T-cell (primary cell): ENCODE data around the gene IGFBP4. TPM values are rescaled to one million over a fixed set of nuclear protein-coding genes. Genes with fewer than 3 reads are reported as not detected.

Experiments used
- ATAC-seq, 4 experiments: fragments of 200-7000 bp in 3 of 4; fragments of 150-1000 bp in 1 of 4; cut with Tn5 transposase; replicated peaks in 1 of 4; 1 replicate in 3 of 4; 2 replicates in 1 of 4; pipeline ENCODE4 v1.10.0; 2021; ENCODE audit warnings: moderate library complexity in 3 of 4, mild to moderate bottlenecking in 2 of 4, moderate number of reproducible peaks in 1 of 4
- CTCF ChIA-PET, 2 donors: fragments of 300-600 bp; sonication (Branson Sonifier 250); formaldehyde crosslinking; loops; one replicate each; lab custom pipeline; 2022; ENCODE audit warnings: antibody characterized with exemption in 2 of 2; lab: Charles Lee
- POLR2A ChIA-PET, 2 donors: fragments of 300-600 bp; sonication (Branson Sonifier 250); formaldehyde crosslinking; loops; one replicate each; lab custom pipeline; 2022; ENCODE audit warnings: antibody characterized with exemption in 2 of 2; lab: Charles Lee
- DNase-seq, 35 experiments: peaks; one replicate each; pipeline versions ENCODE4 v3.0.0 to v3.0.0-alpha.2; 2013 to 2023
- H3K27ac ChIP-seq: one replicate; pipeline ENCODE4 v1.5.1; 2013; ENCODE audit warnings: low read length
- H3K27me3 ChIP-seq, 2 experiments: replicated peaks in 1 of 2; 1 replicate in 1 of 2; 2 replicates in 1 of 2; pipeline versions ENCODE4 v1.6.1 to v1.7.0; 2013; ENCODE audit warnings: low read length in 1 of 2, mixed read lengths in 1 of 2; ENCODE audit not compliant: control insufficient read depth in 2 of 2, insufficient read depth in 2 of 2; ENCODE audit errors: extremely low read depth in 1 of 2
- H3K36me3 ChIP-seq, 2 donors: 1 replicate in 1 of 2; 2 replicates in 1 of 2; pipeline versions ENCODE4 v1.6.1 to v1.7.0; 2013; ENCODE audit warnings: low read length in 1 of 2; ENCODE audit not compliant: control insufficient read depth in 2 of 2, insufficient read depth in 1 of 2; ENCODE audit errors: extremely low read depth in 1 of 2
- H3K4me1 ChIP-seq, 2 experiments: 1 replicate in 1 of 2; 2 replicates in 1 of 2; pipeline versions ENCODE4 v1.6.1 to v1.7.0; 2013; ENCODE audit warnings: low read length in 2 of 2, mixed read lengths in 1 of 2; ENCODE audit not compliant: insufficient read depth in 2 of 2, control insufficient read depth in 1 of 2; ENCODE audit errors: extremely low read depth in 1 of 2
- H3K4me3 ChIP-seq, 2 donors: 1 replicate in 1 of 2; 2 replicates in 1 of 2; pipeline versions ENCODE4 v1.5.1 to v1.7.0; 2013; ENCODE audit warnings: mild to moderate bottlenecking in 2 of 2, low read length in 1 of 2, moderate library complexity in 1 of 2; ENCODE audit not compliant: control insufficient read depth in 1 of 2; ENCODE audit errors: extremely low read depth in 1 of 2
- H3K9me3 ChIP-seq: 2 replicates; pipeline ENCODE4 v1.7.0; 2013
- H3K27ac Mint-ChIP-seq, 2 donors: one replicate each; pipeline ENCODE4 v1.8.0; 2020 to 2021; ENCODE audit warnings: mild to moderate bottlenecking in 2 of 2, mixed read lengths in 2 of 2
- H3K27me3 Mint-ChIP-seq, 2 donors: one replicate each; pipeline ENCODE4 v1.8.0; 2021 to 2022; ENCODE audit warnings: mixed read lengths in 2 of 2
- H3K36me3 Mint-ChIP-seq: one replicate; pipeline ENCODE4 v1.8.0; 2021; ENCODE audit warnings: mixed read lengths
- H3K4me1 Mint-ChIP-seq, 3 donors: one replicate each; pipeline ENCODE4 v1.8.0; 2020 to 2022; ENCODE audit warnings: mixed read lengths in 3 of 3, mild to moderate bottlenecking in 1 of 3
- H3K4me3 Mint-ChIP-seq, 3 donors: one replicate each; pipeline ENCODE4 v1.8.0; 2020 to 2022; ENCODE audit warnings: mild to moderate bottlenecking in 3 of 3, mixed read lengths in 3 of 3, moderate library complexity in 3 of 3
- H3K9me3 Mint-ChIP-seq, 3 donors: one replicate each; pipeline ENCODE4 v1.8.0; 2020 to 2022; ENCODE audit warnings: mixed read lengths in 3 of 3
- WGBS: methylation state at CpG from one replicate; pipeline ENCODE4 v1.1.5; 2013; ENCODE audit warnings: missing lambda C conversion rate; ENCODE audit not compliant: insufficient coverage; 5-methylcytosine and 5-hydroxymethylcytosine counted together
- total RNA-seq, 35 experiments: library from RNA in 6 of 35; stranded (reverse) in 6 of 35; fragments of 120-200 nt in 1 of 35; gene quantifications; one replicate each; pipeline versions ENCODE4 v1.2.1 to v1.2.4 and lab custom pipeline; 2013 to 2026

IGFBP4 gene
- total RNA-seq, 5 donors from 2014 or later (not counting 1 experiment from before 2014, with no cell fraction given): 4.0 to 12.3 (median 11.3) TPM

DNA sequence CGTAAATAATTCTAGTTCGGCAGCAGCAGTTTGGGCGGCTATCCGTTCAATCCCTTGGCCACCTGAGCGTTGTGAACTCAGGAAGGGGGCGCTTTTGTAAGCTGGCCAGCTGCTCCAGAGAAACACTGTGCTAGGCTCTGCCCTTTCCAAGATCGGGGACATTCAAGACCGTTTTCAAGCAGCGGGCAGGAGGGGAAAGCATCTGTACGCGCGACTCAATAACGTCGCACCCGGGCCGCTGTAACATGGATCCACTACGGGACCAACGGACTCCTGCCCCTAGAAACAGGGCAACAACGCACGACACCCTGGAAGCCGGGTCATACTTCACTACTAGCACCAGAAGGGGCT is 26.0 kb upstream of the IGFBP4 start:
- peaks cover 27 to 30% (median 28%) of the 10 kb centered on the region in 3 donors for H3K4me1 Mint-ChIP-seq
- Histone ChIP-seq H3K36me3 (no peaks in the 10 kb centered on the region), H3K4me1 (peaks cover 7 to 28% of the 10 kb centered on the region in 2 experiments), H3K27ac (no peak overlapping the region), H3K27me3 (peaks cover 0 to 8% of the 10 kb centered on the region in 2 experiments), H3K4me3 (peak overlapping the region; percentile 61 to 74), H3K9me3 (no peaks in the 10 kb centered on the region)
- H3K27ac Mint-ChIP-seq: no peak overlapping the region
- 0% methylated on average over 21 of the region's 21 CpGs for WGBS
- H3K9me3 Mint-ChIP-seq: no peaks in the 10 kb centered on the region
- H3K4me3 Mint-ChIP-seq: peak overlapping the region; percentile 82 to 92 (median 90)
- DNase-seq (peak in 5 of 35 experiments; percentile 2 to 18 (median 12)), ATAC-seq (peak; percentile 3 to 15 (median 12))
- CTCF ChIA-PET: interaction anchor here (0.6 to 4.9 kb wide), 28 partner anchors 10 to 1913 kb away, joined by 3 to 44 read pairs (median 4); no protein-coding TSS in a partner anchor
- no peaks in the 10 kb centered on the region for H3K27me3 Mint-ChIP-seq
- no peaks in the 10 kb centered on the region for H3K36me3 Mint-ChIP-seq
- POLR2A ChIA-PET: interaction anchor here (0.5 to 1.1 kb wide), 6 partner anchors 8 to 401 kb away, joined by 3 to 10 read pairs (median 3); no protein-coding TSS in a partner anchor

DNA sequence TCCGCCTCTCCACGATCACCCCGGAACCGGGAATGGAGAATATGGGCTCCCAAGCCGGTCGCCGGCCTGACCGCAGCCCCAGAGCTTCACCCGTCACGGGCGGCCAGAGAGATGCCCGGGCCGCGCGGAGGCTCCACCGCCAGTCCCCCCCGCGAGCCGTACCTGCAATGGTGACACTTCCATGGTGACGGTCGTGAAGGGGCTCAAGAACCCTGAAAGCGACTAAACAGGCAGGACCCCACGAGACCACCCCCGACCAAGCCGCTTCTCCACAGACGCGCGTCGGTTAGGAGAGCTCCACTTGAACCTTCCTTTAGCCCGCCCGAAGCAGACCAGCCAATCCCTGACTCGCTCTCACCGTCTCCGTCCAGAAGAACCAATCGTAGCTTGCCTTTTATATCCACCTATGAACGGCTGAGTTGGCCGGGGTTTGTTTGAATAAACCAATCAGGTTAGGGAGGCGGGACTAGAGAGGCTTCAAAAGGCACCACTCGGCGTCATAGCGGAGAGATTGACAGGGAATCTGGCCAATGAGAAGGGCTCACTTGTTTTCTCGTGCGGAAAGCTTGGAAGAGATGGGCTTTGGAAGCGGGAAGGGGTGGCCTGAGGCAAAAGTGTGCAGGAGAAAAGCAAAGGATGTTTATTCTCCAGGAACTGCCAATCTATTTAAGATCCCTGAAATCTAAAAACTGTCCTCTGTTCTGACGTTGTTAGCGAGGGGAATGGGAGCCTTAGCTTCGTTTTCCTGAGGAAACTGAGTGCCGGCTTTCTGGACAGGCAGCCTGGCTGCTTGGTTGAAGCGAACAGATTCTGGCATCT is 25.4 kb upstream of the IGFBP4 start, which contains the start of gene TOP2A:
TSS of gene TOP2A (minus strand) at position 288 of the 819 bp plus-strand sequence. CDS start at position 183, 105 bp downstream.
- H3K27ac Mint-ChIP-seq: peak within 1 kb of the TSS; percentile 88 to 91

DNA sequence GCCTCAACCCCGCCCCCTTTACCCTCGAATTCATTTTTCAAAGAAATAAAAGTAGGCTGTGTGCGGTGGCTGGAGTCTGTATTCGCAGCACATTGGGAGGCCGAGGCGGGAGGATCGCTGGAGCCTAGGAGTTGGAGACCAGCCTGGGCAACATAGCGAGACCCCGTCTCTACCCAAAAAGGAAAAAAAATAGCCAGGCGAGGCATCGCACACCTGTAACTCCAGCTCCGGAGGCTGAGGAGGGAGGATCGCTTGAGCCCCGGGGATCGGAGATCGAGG is 24.9 kb upstream of the IGFBP4 start:
- Mint-ChIP-seq H3K36me3 (no peaks in the 10 kb centered on the region), H3K27ac (peak overlapping the region; percentile 88 to 91), H3K4me1 (peaks cover 27 to 30% (median 28%) of the 10 kb centered on the region in 3 donors), H3K27me3 (no peaks in the 10 kb centered on the region), H3K4me3 (peak overlapping the region; percentile 82 to 92 (median 90)), H3K9me3 (no peaks in the 10 kb centered on the region)
- Histone ChIP-seq H3K27me3 (peaks cover 0 to 8% of the 10 kb centered on the region in 2 experiments), H3K9me3 (no peaks in the 10 kb centered on the region), H3K4me3 (peak overlapping the region; percentile 61 to 74), H3K36me3 (no peaks in the 10 kb centered on the region), H3K4me1 (peaks cover 7 to 28% of the 10 kb centered on the region in 2 experiments), H3K27ac (peak overlapping the region; percentile 43)
- WGBS: 90% methylated on average over 10 of the region's 16 CpGs
- ATAC-seq (no peak), DNase-seq (no peak)
- ChIA-PET POLR2A (interaction anchor here (0.5 to 1.1 kb wide), 6 partner anchors 9 to 260 kb away, joined by 3 to 10 read pairs (median 5); no protein-coding TSS in a partner anchor), CTCF (interaction anchor here (0.6 to 4.9 kb wide), 22 partner anchors 9 to 662 kb away, joined by 3 to 44 read pairs (median 4); partner anchors contain the start of gene WIPF2 (in 1 of the 2))

More for the DNA sequence above, 25.4 kb upstream of the IGFBP4 start, which contains the start of gene TOP2A:
- H3K4me1 Mint-ChIP-seq: peaks cover 27 to 30% (median 28%) of the 10 kb centered on the region in 3 donors
- Histone ChIP-seq H3K36me3 (no peaks in the 10 kb centered on the region), H3K4me3 (peak within 1 kb of the TSS; percentile 61 to 74), H3K27me3 (peaks cover 0 to 8% of the 10 kb centered on the region in 2 experiments), H3K9me3 (no peaks in the 10 kb centered on the region), H3K27ac (peak within 1 kb of the TSS; percentile 43), H3K4me1 (peaks cover 7 to 28% of the 10 kb centered on the region in 2 experiments)
- WGBS: 0% methylated on average over 37 of the region's 49 CpGs
- no peaks in the 10 kb centered on the region for H3K27me3 Mint-ChIP-seq
- CTCF ChIA-PET: interaction anchor here (0.6 to 4.9 kb wide), 38 partner anchors 9 to 1913 kb away, joined by 3 to 44 read pairs (median 3); partner anchors contain the start of gene WIPF2 (in 1 of the 2)
- H3K9me3 Mint-ChIP-seq: no peaks in the 10 kb centered on the region
- peak within 1 kb of the TSS; percentile 82 to 92 (median 90) for H3K4me3 Mint-ChIP-seq
- DNase-seq (peak; percentile 81 to 100 (median 95)), ATAC-seq (peak; percentile 98 to 100 (median 99))
- no peaks in the 10 kb centered on the region for H3K36me3 Mint-ChIP-seq
- POLR2A ChIA-PET: interaction anchor here (0.5 to 1.1 kb wide), 9 partner anchors 9 to 401 kb away, joined by 3 to 10 read pairs (median 4); no protein-coding TSS in a partner anchor

DNA sequence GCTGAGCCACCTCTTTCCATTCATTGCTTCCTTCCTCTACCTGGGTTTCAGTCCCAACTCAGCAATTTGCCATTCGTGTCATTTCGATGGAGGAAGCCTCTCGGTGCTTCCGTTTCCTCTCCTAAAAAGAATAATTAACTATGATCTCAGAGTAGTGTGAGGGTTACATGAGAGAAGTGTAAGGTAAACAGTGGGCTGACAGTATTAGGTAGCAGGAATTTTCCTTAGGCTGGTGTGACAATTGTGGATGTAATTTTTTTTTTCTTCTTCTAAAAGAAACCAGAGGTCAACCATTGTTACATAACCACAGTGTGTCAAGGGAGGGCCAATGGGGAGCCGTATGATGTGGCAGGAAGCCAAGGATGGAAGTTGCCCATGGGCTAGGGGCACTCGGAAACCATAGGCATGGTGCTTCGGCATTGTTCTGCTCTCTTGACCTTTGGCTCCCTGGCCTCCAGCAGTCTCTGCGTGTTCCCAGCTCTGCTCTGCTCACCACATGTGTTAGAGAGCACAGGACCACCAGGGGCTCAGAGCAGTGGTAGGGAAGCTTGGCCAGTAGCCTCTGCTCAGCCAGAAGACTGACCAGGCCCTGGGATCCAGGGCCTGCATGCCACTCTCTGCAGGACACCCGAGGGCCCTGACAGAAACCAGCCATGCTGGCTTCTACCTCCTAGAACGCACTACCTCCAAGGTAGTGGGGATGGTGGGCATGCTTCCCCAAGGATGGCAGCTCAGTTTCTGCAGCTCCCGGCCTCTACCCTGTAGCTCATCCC is 23.5 kb upstream of the IGFBP4 start:
- peak overlapping the region; percentile 77 to 78 for H3K27ac Mint-ChIP-seq
- H3K4me3 Mint-ChIP-seq: peak overlapping the region; percentile 66 to 82 (median 76)
- Histone ChIP-seq H3K4me3 (no peak overlapping the region), H3K9me3 (no peaks in the 10 kb centered on the region), H3K27ac (no peak overlapping the region), H3K27me3 (peaks cover 0 to 8% of the 10 kb centered on the region in 2 experiments), H3K36me3 (no peaks in the 10 kb centered on the region), H3K4me1 (peaks cover 7 to 29% of the 10 kb centered on the region in 2 experiments)
- WGBS: 80% methylated on average over 5 of the region's 11 CpGs
- ChIA-PET POLR2A (interaction anchor here in 1 of 2 donors (0.7 kb wide), 1 partner anchor 8 kb away, joined by 5 read pairs; no protein-coding TSS in a partner anchor), CTCF (no interaction called here)
- no peaks in the 10 kb centered on the region for H3K36me3 Mint-ChIP-seq
- DNase-seq (peak in 1 of 35 experiments; percentile 23), ATAC-seq (no peak)
- no peaks in the 10 kb centered on the region for H3K9me3 Mint-ChIP-seq
- no peaks in the 10 kb centered on the region for H3K27me3 Mint-ChIP-seq
- peaks cover 27 to 30% (median 28%) of the 10 kb centered on the region in 3 donors for H3K4me1 Mint-ChIP-seq

DNA sequence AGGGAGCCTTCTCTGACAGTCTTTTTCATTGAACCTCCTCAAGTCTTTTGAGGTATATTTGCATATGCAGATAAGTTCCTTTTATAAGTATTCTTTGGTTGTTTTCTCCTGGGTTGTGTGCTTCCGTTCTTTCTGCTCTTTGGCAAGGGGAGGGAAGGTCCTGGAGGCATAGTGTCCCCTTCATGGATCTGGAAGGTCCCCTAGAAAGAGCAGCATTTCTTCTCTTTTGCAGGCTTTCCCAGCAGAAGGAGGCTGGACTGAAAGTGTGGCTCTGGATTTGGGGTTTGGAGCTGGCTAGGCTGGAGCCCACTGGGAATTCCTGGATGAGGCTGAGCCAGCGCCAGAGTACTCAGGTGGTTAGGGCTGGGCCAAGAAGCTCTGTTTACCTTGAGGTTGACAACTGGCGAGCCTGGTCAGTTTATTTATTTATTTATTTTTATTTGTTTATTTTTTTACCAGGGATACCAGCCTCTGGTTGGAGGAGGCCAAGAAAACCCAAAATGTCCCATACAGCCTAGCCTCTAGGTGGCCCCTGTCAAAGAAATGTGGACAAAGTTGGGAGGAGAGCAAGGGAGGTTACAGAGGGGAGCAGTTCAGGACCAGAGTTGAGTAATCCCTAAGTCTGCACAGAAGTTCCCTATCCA is 20.1 kb upstream of the IGFBP4 start:
- H3K27ac ChIP-seq: no peak overlapping the region
- DNase-seq (no peak), ATAC-seq (no peak)
- no peak overlapping the region for H3K4me3 Mint-ChIP-seq
- ChIA-PET CTCF (interaction anchor here (0.6 to 1.0 kb wide), 2 partner anchors 105 to 138 kb away, joined by 3 read pairs; no protein-coding TSS in a partner anchor), POLR2A (interaction anchor here in 1 of 2 donors (0.7 kb wide), 1 partner anchor 85 kb away, joined by 13 read pairs; no protein-coding TSS in a partner anchor)
- H3K27ac Mint-ChIP-seq: no peak overlapping the region
- no peaks in the 10 kb centered on the region for H3K9me3 Mint-ChIP-seq
- H3K4me3 ChIP-seq: no peak overlapping the region
- no peaks in the 10 kb centered on the region for H3K27me3 Mint-ChIP-seq
- no peaks in the 10 kb centered on the region for H3K9me3 ChIP-seq
- peaks cover 38 to 43% (median 39%) of the 10 kb centered on the region in 3 donors for H3K4me1 Mint-ChIP-seq
- WGBS: 100% methylated on average over 1 of the region's 3 CpGs
- no peaks in the 10 kb centered on the region for H3K36me3 ChIP-seq
- no peaks in the 10 kb centered on the region for H3K36me3 Mint-ChIP-seq
- peaks cover 27 to 53% of the 10 kb centered on the region in 2 experiments for H3K4me1 ChIP-seq
- H3K27me3 ChIP-seq: no peaks in the 10 kb centered on the region
